SK-N-SH (cell line): ENCODE data around the gene KIF1C.

Experiments used
- EP300 ChIP-seq, 2 experiments: IDR thresholded peaks; 2 replicates each; pipeline versions ENCODE4 v1.4.0 to v1.6.1; 2012; ENCODE audit warnings: borderline replicate concordance in 1 of 2, low read depth in 1 of 2, low read length in 1 of 2
- EZH2phosphoT487 ChIP-seq: fragments of 200-600 bp; sonication (generic); IDR thresholded peaks from 2 replicates; pipeline ENCODE4 v1.6.1; 2017; ENCODE audit warnings: low read depth, mixed run types, mild to moderate bottlenecking, antibody characterized with exemption, moderate library complexity, borderline replicate concordance
- TF ChIP-seq, protein P1 (sequence below): fragments of 200-600 bp; sonication (generic); IDR thresholded peaks from 2 replicates; pipeline ENCODE4 v1.6.1; 2017; ENCODE audit warnings: antibody characterized with exemption, mild to moderate bottlenecking, moderate library complexity

DNA sequence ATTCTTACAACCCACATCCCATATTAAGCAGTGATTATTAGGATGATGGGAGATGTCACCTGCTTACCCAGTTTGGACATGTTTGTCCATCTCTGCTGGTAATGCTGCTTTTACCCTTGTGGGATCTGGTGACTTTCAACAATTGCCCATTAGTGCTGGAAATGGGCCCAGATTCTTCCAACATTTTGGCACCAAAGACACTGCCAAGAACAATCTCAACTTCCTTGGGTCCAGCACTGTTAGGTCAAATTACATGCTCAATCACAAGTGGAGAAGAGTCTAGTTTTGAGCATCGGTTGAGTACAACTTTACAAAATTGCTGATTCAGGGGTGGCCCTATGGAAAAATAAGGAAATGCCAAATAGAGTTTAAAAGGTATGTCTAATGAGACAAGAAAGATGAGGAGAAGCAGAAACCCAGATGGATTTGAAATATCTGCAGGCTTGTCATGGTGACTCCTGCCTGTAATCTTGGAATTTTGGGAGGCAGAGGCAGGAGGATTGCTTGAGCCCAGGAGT is 67.5 kb downstream of the KIF1C start:
- TF ChIP-seq, protein P1, sequence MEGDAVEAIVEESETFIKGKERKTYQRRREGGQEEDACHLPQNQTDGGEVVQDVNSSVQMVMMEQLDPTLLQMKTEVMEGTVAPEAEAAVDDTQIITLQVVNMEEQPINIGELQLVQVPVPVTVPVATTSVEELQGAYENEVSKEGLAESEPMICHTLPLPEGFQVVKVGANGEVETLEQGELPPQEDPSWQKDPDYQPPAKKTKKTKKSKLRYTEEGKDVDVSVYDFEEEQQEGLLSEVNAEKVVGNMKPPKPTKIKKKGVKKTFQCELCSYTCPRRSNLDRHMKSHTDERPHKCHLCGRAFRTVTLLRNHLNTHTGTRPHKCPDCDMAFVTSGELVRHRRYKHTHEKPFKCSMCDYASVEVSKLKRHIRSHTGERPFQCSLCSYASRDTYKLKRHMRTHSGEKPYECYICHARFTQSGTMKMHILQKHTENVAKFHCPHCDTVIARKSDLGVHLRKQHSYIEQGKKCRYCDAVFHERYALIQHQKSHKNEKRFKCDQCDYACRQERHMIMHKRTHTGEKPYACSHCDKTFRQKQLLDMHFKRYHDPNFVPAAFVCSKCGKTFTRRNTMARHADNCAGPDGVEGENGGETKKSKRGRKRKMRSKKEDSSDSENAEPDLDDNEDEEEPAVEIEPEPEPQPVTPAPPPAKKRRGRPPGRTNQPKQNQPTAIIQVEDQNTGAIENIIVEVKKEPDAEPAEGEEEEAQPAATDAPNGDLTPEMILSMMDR: no peak
- TF ChIP-seq EZH2phosphoT487 (no peak), EP300 (IDR thresholded peaks at IDR 0.05; ENCODE audit: borderline replicate concordance in 1 of 2, low read depth in 1 of 2, low read length in 1 of 2) (no peak)
